ENCODE data around the gene DRC1.
"Not testable (repeated sequence)": the region's sequence is repeated elsewhere in the genome, so short reads cannot be mapped to it uniquely, and the experiment has no call there.

The DRC1 gene

GRCh38 chr2:26401739-26402541, at the start of gene DRC1:
Gene DRC1, plus strand, starts transcription at chr2:26401920. Its CDS starts 70 bp downstream, at chr2:26401990.
- Histone ChIP-seq H3K27ac (no peak within 1 kb of the TSS), H3K4me1 (peaks cover 0 to 17% (median 15%) of the 10 kb centered on the region in 10 experiments; a peak in 17 of 20 replicates), H3K4me2 (peak within 1 kb of the TSS in 2 of 11 experiments; percentile 63 to 64; a peak in 2 of 22 replicates), H3K9me3 (replicated peaks in 1 of 11) (peaks cover 0 to 4% (median 0%) of the 10 kb centered on the region in 11 experiments; a peak in 2 of 22 replicates), H3K36me3 (peaks cover 0 to 3% (median 0%) of the 10 kb centered on the region in 11 experiments; a peak in 1 of 22 replicates), H3K9ac (no peak within 1 kb of the TSS), H3K27me3 (peaks cover 3 to 12% (median 7%) of the 10 kb centered on the region in 11 experiments; a peak in 13 of 22 replicates), H3K4me3 (no peak within 1 kb of the TSS), H4K20me1 (no peaks in the 10 kb centered on the region; a peak in 1 of 22 replicates)
- TF ChIP-seq Cebpa-rat (IDR thresholded peaks at IDR 0.05), result no peak

GRCh38 chr2:26352892-26353291, 48.8 kb upstream of the DRC1 start:
- H3K27me3 ChIP-seq, result no peaks in the 10 kb centered on the region
- H4K20me1 ChIP-seq, result peaks cover 36 to 100% (median 94%) of the 10 kb centered on the region in 11 experiments; a peak in 20 of 22 replicates
- H3K4me1 ChIP-seq, result peaks cover 34 to 63% (median 49%) of the 10 kb centered on the region in 10 experiments
- peak overlapping the region in 2 of 11 experiments; percentile 38 to 49; a peak in 4 of 22 replicates for H3K4me2 ChIP-seq
- no peak overlapping the region for H3K4me3 ChIP-seq
- H3K9me3 ChIP-seq (replicated peaks in 1 of 11), result no peaks in the 10 kb centered on the region
- H3K36me3 ChIP-seq, result peaks cover 2 to 76% (median 44%) of the 10 kb centered on the region in 11 experiments; a peak in 18 of 22 replicates
- H3K27ac ChIP-seq, result no peak overlapping the region
- no peak overlapping the region for H3K9ac ChIP-seq
- TF ChIP-seq Cebpa-rat (IDR thresholded peaks at IDR 0.05), result no peak

GRCh38 chr2:26354469-26354868, 47.3 kb upstream of the DRC1 start:
- H3K4me1 ChIP-seq, result peaks cover 28 to 51% (median 38%) of the 10 kb centered on the region in 10 experiments
- H3K9ac ChIP-seq; H3K4me3 ChIP-seq; H3K9me3 ChIP-seq (replicated peaks in 1 of 11); H3K27me3 ChIP-seq; H3K27ac ChIP-seq: not testable (repeated sequence)
- H3K36me3 ChIP-seq, result peaks cover 6 to 83% (median 46%) of the 10 kb centered on the region in 11 experiments; a peak in 18 of 22 replicates
- H4K20me1 ChIP-seq, result peaks cover 36 to 100% (median 96%) of the 10 kb centered on the region in 11 experiments; a peak in 20 of 22 replicates
- H3K4me2 ChIP-seq, result peak overlapping the region in 1 of 11 experiments; percentile 55; a peak in 1 of 22 replicates

- no peak for TF ChIP-seq Cebpa-rat (IDR thresholded peaks at IDR 0.05)
- H3K4me1 ChIP-seq, result peaks cover 22 to 47% (median 35%) of the 10 kb centered on the region in 10 experiments
- no peak overlapping the region for H3K4me3 ChIP-seq
- peaks cover 33 to 100% (median 99%) of the 10 kb centered on the region in 11 experiments; a peak in 20 of 22 replicates for H4K20me1 ChIP-seq
- H3K4me2 ChIP-seq, result peak overlapping the region in 8 of 11 experiments; percentile 2 to 55 (median 18); a peak in 10 of 22 replicates
- no peaks in the 10 kb centered on the region for H3K27me3 ChIP-seq
- no peak overlapping the region for H3K9ac ChIP-seq
- H3K36me3 ChIP-seq, result peaks cover 10 to 83% (median 50%) of the 10 kb centered on the region in 11 experiments; a peak in 18 of 22 replicates
- no peak overlapping the region for H3K27ac ChIP-seq
- no peaks in the 10 kb centered on the region for H3K9me3 ChIP-seq (replicated peaks in 1 of 11)
Measured at GRCh38 chr2:26355038-26355995, 46.4 kb upstream of the DRC1 start.

- TF ChIP-seq Cebpa-rat (IDR thresholded peaks at IDR 0.05), result no peak
- Histone ChIP-seq H3K27me3 (no peaks in the 10 kb centered on the region), H3K4me1 (peaks cover 20 to 46% (median 35%) of the 10 kb centered on the region in 10 experiments), H4K20me1 (peaks cover 33 to 100% (median 99%) of the 10 kb centered on the region in 11 experiments; a peak in 20 of 22 replicates), H3K9me3 (replicated peaks in 1 of 11) (no peaks in the 10 kb centered on the region), H3K4me3 (no peak overlapping the region), H3K9ac (no peak overlapping the region), H3K36me3 (peaks cover 12 to 82% (median 42%) of the 10 kb centered on the region in 11 experiments; a peak in 19 of 22 replicates), H3K27ac (no peak overlapping the region), H3K4me2 (peak overlapping the region in 4 of 11 experiments; percentile 5 to 55 (median 38); a peak in 7 of 22 replicates)
Measured at GRCh38 chr2:26356111-26356510, 45.6 kb upstream of the DRC1 start.

GRCh38 chr2:26356771-26357170, 44.9 kb upstream of the DRC1 start:
- Histone ChIP-seq H3K27me3 (no peaks in the 10 kb centered on the region), H3K9ac (no peak overlapping the region), H3K4me1 (peaks cover 20 to 46% (median 35%) of the 10 kb centered on the region in 10 experiments), H3K36me3 (peaks cover 16 to 82% (median 42%) of the 10 kb centered on the region in 11 experiments; a peak in 20 of 22 replicates), H3K9me3 (replicated peaks in 1 of 11) (no peaks in the 10 kb centered on the region), H4K20me1 (peaks cover 38 to 100% (median 99%) of the 10 kb centered on the region in 11 experiments; a peak in 20 of 22 replicates), H3K4me3 (no peak overlapping the region), H3K27ac (no peak overlapping the region), H3K4me2 (peak overlapping the region in 8 of 11 experiments; percentile 3 to 67 (median 54); a peak in 8 of 22 replicates)
- no peak for TF ChIP-seq Cebpa-rat (IDR thresholded peaks at IDR 0.05)

- no peak overlapping the region for H3K4me3 ChIP-seq
- no peak overlapping the region for H3K27ac ChIP-seq
- TF ChIP-seq Cebpa-rat (IDR thresholded peaks at IDR 0.05), result no peak
- H4K20me1 ChIP-seq, result peaks cover 26 to 100% (median 95%) of the 10 kb centered on the region in 11 experiments; a peak in 21 of 22 replicates
- H3K27me3 ChIP-seq, result no peaks in the 10 kb centered on the region
- H3K4me2 ChIP-seq, result no peak overlapping the region
- H3K4me1 ChIP-seq, result peaks cover 13 to 37% (median 30%) of the 10 kb centered on the region in 10 experiments
- no peaks in the 10 kb centered on the region for H3K9me3 ChIP-seq (replicated peaks in 1 of 11)
- peaks cover 21 to 80% (median 51%) of the 10 kb centered on the region in 11 experiments for H3K36me3 ChIP-seq
- no peak overlapping the region for H3K9ac ChIP-seq
Measured at GRCh38 chr2:26359886-26360473, 41.7 kb upstream of the DRC1 start.

- H3K9ac ChIP-seq, result no peak overlapping the region
- H3K4me3 ChIP-seq, result no peak overlapping the region
- TF ChIP-seq Cebpa-rat (IDR thresholded peaks at IDR 0.05), result no peak
- H3K27me3 ChIP-seq, result no peaks in the 10 kb centered on the region
- H3K9me3 ChIP-seq (replicated peaks in 1 of 11), result 0 out of 22 replicates have a peak, but pooled peaks cover 0 to 7% (median 0%) of the 10 kb centered on the region in 11 experiments
- peaks cover 9 to 79% (median 66%) of the 10 kb centered on the region in 11 experiments; a peak in 21 of 22 replicates for H4K20me1 ChIP-seq
- H3K27ac ChIP-seq, result no peak overlapping the region
- peaks cover 45 to 97% (median 73%) of the 10 kb centered on the region in 11 experiments for H3K36me3 ChIP-seq
- no peak overlapping the region for H3K4me2 ChIP-seq
- H3K4me1 ChIP-seq, result peaks cover 0 to 8% (median 1%) of the 10 kb centered on the region in 10 experiments; a peak in 9 of 20 replicates
Measured at GRCh38 chr2:26363323-26363722, 38.4 kb upstream of the DRC1 start.

All from BLaER1 treated with 17β-estradiol and CSF1 and Interleukin-3, amounts not matched to agents 10 nM and 100 nM (cell line).